NCI-H146 (cell line): ENCODE results near the gene GLT6D1.
"Not testable (repeated sequence)": the region's sequence is repeated elsewhere in the genome, so short reads cannot be mapped to it uniquely, and the experiment has no call there.

Experiments
- DNase-seq: peaks from one replicate; lab custom pipeline; 2025; lab: John Stamatoyannopoulos, UW

Gene GLT6D1

GRCh38 chr9:135664801-135665794, 25.8 kb upstream of the GLT6D1 start:
- DNase-seq = no peak

GRCh38 chr9:135664266-135664665, 24.9 kb upstream of the GLT6D1 start:
- no peak for DNase-seq

- no peak for DNase-seq
Measured at GRCh38 chr9:135663857-135664256, 24.5 kb upstream of the GLT6D1 start.

- DNase-seq = no peak
Measured at GRCh38 chr9:135663451-135663770, 24.1 kb upstream of the GLT6D1 start.

GRCh38 chr9:135662758-135663450, 23.6 kb upstream of the GLT6D1 start, which contains the start of gene LCN9:
Gene LCN9 (plus strand): TSS chr9:135663309. CDS start chr9:135663322, 13 bp downstream.
- no peak for DNase-seq

GRCh38 chr9:135661816-135662560, 22.6 kb upstream of the GLT6D1 start:
- DNase-seq = no peak

GRCh38 chr9:135660407-135660806, 21.1 kb upstream of the GLT6D1 start:
- no peak for DNase-seq

- no peak for DNase-seq
Measured at GRCh38 chr9:135659252-135659651, 19.9 kb upstream of the GLT6D1 start.

GRCh38 chr9:135657416-135657815, 18.1 kb upstream of the GLT6D1 start:
- no peak for DNase-seq

GRCh38 chr9:135655317-135655716, 16.0 kb upstream of the GLT6D1 start:
- DNase-seq = no peak

GRCh38 chr9:135650408-135650807, 11.1 kb upstream of the GLT6D1 start:
- DNase-seq = no peak

- DNase-seq = no peak
Measured at GRCh38 chr9:135649508-135649907, 10.2 kb upstream of the GLT6D1 start.

GRCh38 chr9:135648494-135649410, 9.4 kb upstream of the GLT6D1 start:
- DNase-seq = no peak

- no peak for DNase-seq
Measured at GRCh38 chr9:135647884-135648283, 8.5 kb upstream of the GLT6D1 start.

GRCh38 chr9:135644631-135645218, 5.4 kb upstream of the GLT6D1 start:
- no peak for DNase-seq

GRCh38 chr9:135641745-135642144, 2.4 kb upstream of the GLT6D1 start:
- DNase-seq = no peak

- no peak for DNase-seq
Measured at GRCh38 chr9:135641047-135641446, 1.7 kb upstream of the GLT6D1 start.

GRCh38 chr9:135636930-135637530, 2.3 kb downstream of the GLT6D1 start:
- DNase-seq = not testable (repeated sequence)

- no peak for DNase-seq
Measured at GRCh38 chr9:135632841-135633240, 6.5 kb downstream of the GLT6D1 start.

- no peak for DNase-seq
Measured at GRCh38 chr9:135624282-135624681, 15.1 kb downstream of the GLT6D1 start.
